ENCODE results near the gene SLC25A21.

Gene SLC25A21

GRCh38 chr14:36857136-36857535 is 315.3 kb downstream of the SLC25A21 start:
- no peak for DNase-seq

GRCh38 chr14:36856095-36856878 is 316.1 kb downstream of the SLC25A21 start:
- DNase-seq: no peak

GRCh38 chr14:36855396-36855795 is 317.0 kb downstream of the SLC25A21 start:
- DNase-seq: no peak

- DNase-seq: no peak
These were observed 319.3 kb downstream of the SLC25A21 start for GRCh38 chr14:36852981-36853691.

- no peak for DNase-seq
These were observed 324.2 kb downstream of the SLC25A21 start for GRCh38 chr14:36848213-36848612.

GRCh38 chr14:36847366-36847765 is 325.0 kb downstream of the SLC25A21 start:
- DNase-seq: no peak

GRCh38 chr14:36845356-36846012 is 326.9 kb downstream of the SLC25A21 start:
- no peak for DNase-seq

GRCh38 chr14:36844443-36845195 is 327.8 kb downstream of the SLC25A21 start:
- DNase-seq: no peak

GRCh38 chr14:36843410-36843809 is 329.0 kb downstream of the SLC25A21 start:
- no peak for DNase-seq

GRCh38 chr14:36835128-36835527 is 337.3 kb downstream of the SLC25A21 start:
- peak; percentile 22 for DNase-seq

GRCh38 chr14:36834293-36834692 is 338.1 kb downstream of the SLC25A21 start:
- DNase-seq: no peak

- DNase-seq: no peak
These were observed 342.9 kb downstream of the SLC25A21 start for GRCh38 chr14:36829547-36829946.

GRCh38 chr14:36827861-36828260 is 344.5 kb downstream of the SLC25A21 start:
- DNase-seq: no peak

GRCh38 chr14:36826614-36827013 is 345.8 kb downstream of the SLC25A21 start:
- no peak for DNase-seq

- no peak for DNase-seq
These were observed 347.6 kb downstream of the SLC25A21 start for GRCh38 chr14:36824854-36825253.

- DNase-seq: no peak
These were observed 348.8 kb downstream of the SLC25A21 start for GRCh38 chr14:36823651-36824050.

GRCh38 chr14:36822685-36823084 is 349.7 kb downstream of the SLC25A21 start:
- no peak for DNase-seq

GRCh38 chr14:36820901-36821300 is 351.5 kb downstream of the SLC25A21 start:
- DNase-seq: peak; percentile 85

- DNase-seq: no peak
These were observed 352.2 kb downstream of the SLC25A21 start for GRCh38 chr14:36820111-36820709.

GRCh38 chr14:36818794-36819384 is 353.5 kb downstream of the SLC25A21 start:
- no peak for DNase-seq

- no peak for DNase-seq
These were observed 354.2 kb downstream of the SLC25A21 start for GRCh38 chr14:36818246-36818645.

All from NCI-H1105 treated with DMSO at 0.1 percent for 48 hours (cell line).